GM12874 (cell line): ENCODE results near the gene IGSF9.

Experiments
- CTCF ChIP-seq: IDR thresholded peaks from 2 replicates; pipeline ENCODE4 v1.5.1; 2011; ENCODE audit warnings: low read depth, mild to moderate bottlenecking, control low read depth, low read length, moderate library complexity; ENCODE audit not compliant: insufficient read depth

Gene IGSF9

DNA sequence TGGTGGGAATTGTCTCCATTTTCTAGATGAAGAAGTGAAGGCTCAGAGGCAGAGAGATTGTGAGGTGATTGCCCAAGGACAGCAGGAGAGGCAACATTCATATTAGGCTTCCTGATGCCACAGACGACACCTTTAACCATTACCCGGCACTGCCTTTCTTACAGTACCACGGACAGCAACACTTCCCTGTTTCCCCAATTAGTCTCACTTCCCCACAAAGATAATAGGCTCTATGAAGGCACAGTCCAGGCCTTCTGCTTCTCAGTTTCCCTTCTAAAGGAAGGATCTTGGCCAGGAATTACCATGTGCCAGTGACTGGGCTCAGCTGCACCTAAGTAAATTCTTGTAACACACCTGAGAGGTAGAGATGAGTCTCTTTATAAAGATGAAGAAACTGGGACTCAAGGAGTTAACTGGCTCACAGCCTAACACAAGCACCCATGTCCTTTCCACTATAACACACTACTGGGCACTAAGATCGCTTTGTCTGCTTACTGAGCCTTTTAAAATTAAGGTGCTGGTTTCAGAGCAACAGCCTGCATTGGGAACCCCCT, 9.6 kb downstream of the IGSF9 start:
- no peak for TF ChIP-seq CTCF

- no peak for TF ChIP-seq CTCF
Observed at GRCh38 chr1:159935305-159935704, 10.1 kb downstream of the IGSF9 start.

DNA sequence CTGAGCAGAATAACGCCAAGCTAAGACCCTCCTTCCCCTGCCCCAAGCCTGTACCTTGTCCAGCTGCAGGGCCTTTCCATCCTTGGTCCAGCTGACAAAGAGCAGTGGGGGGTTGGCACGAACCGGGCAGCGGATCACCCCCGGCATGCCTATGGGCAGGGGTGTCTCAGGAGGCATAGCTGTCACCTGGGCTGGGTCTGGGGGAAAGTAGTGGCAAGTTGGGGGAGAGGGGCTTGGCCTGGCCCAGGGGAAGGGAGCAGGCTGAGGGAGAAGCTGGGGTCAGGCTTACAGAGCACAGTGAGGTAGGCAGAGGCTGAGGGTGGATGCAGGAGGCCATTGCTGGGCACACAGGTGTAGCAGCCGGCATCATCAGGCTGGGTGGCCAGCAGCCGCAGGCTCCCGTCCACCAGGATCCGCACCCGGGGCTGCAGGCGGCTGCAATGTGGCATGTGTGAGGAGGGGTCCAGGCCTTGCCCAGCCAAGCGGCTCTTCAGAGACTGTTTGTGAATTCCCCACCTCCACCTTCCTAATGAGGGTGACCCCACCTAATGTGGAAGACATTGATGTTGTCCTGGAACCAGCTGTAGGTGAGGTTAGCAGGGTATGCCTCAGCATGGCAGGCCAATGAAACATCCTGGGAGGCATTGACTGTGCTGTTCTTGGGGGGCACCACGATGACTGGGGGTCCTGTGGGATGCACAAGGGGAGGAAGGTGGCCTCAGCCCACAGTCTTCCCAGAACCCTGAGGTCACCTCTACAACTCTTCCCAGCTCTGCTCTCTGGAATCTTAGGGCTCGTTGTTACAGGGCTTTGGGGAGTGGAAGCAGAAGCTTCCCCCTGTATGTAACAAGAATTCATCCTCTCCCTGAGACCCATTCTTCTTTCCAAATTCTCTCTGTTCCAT, 11.0 kb downstream of the IGSF9 start:
- no peak for TF ChIP-seq CTCF

DNA sequence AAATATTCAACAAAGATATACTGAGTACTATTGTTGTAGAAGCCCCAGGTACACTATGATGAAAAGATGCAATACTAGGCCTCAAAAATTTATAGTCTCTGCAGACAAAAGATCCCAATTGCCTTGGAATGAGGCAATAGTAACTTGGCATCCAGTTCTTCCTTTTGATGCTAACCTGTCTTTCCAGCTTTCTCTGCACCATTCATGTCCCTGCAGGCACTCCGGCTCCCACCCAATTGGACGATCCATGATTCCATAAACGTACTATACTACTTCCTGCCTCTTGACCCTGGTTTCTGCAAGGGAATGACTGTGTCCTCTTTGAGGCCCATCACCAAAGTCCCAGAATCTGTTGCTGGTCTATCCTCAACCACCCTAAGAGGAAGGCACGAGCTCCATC, 12.1 kb downstream of the IGSF9 start:
- no peak for TF ChIP-seq CTCF

DNA sequence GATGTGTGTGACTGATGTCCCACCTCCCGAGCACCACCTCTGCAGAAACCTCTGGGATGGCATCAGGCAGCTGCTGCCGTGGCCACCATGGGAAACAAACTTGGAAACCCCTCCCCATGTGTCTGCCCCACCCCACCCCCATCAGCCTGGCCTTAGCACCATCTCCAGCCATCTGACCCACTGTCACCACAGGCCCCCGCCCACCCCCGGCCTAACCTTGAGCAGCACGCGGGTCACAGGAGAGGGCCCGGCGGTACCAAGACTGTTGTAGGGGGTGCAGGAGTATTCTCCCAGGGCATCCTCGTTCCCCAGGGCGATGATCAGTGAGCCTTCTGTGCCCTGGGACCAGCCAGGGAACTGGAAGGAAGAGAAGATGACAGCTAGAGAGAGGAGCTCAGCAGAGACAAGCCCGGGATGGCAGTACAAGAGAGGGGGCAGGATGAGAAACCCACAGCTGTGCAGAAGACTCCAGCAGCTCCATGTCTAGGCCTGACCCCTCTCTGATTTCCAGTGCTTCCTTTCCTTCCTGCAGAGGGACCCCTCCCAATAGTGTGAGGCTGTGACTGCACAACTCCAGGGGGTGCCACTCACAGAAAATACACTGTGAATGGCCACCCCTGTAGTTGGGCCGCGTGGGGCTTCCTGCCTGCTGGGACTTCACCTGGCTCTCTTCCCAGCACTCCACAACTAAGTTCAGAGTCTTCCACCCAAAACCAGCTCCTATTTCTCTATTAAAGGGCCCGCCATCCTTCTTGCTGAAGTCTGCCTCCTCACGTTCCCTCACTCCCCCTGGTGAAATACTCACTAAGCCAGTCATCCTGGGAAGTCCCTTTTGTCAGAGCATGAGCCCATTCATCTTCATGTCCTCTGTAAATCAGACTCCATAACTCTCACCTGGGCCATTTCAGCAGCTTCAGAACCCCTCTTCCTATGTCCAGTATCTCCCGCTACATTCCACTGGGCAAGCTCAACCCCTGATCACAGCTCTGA, 12.8 kb downstream of the IGSF9 start:
- no peak for TF ChIP-seq CTCF

DNA sequence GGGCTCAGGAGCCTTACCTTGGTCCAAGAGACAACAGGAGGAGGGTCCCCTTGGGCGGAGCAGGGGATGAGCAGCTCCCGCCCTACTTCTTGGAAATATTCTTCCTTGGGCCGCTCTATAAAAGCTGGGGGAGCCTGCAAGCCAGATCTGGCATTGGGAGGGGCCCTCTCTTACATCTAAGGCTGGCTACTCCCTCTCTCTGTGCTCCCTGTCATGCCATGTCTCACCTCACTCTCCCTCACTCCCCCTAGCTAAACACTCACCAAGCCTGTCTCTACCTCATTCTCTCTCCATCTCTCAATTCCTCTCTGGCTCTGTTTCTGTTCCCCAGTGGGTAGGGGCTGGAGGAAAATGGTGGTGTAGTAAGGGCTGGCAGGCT, 13.6 kb downstream of the IGSF9 start:
- TF ChIP-seq CTCF = no peak
